ENCODE measurements around the gene A3GALT2.

The A3GALT2 gene

GRCh38 chr1:33307494-33307864, 13.4 kb downstream of the A3GALT2 start:
- Histone ChIP-seq H3K27ac (no peak overlapping the region), H3K4me3 (peak overlapping the region; percentile 64)
- TF ChIP-seq CTCF (IDR thresholded peaks at IDR 0.05) = no peak
- DNase-seq (ENCODE audit: low spot score) = no peak

GRCh38 chr1:33306653-33307493, 14.0 kb downstream of the A3GALT2 start:
- DNase-seq (ENCODE audit: low spot score) = no peak
- no peak overlapping the region for H3K27ac ChIP-seq
- H3K4me3 ChIP-seq = peak overlapping the region; percentile 64
- TF ChIP-seq CTCF (IDR thresholded peaks at IDR 0.05) = no peak

- Histone ChIP-seq H3K27ac (no peak overlapping the region), H3K4me3 (peak overlapping the region; percentile 64)
- no peak for DNase-seq (ENCODE audit: low spot score)
- no peak for TF ChIP-seq CTCF (IDR thresholded peaks at IDR 0.05)
Measured at GRCh38 chr1:33305816-33306652, 14.9 kb downstream of the A3GALT2 start.

GRCh38 chr1:33305016-33305415, 15.9 kb downstream of the A3GALT2 start:
- no peak for TF ChIP-seq CTCF (IDR thresholded peaks at IDR 0.05)
- DNase-seq (ENCODE audit: low spot score) = no peak
- Histone ChIP-seq H3K27ac (no peak overlapping the region), H3K4me3 (no peak overlapping the region)

GRCh38 chr1:33302325-33302724, 18.6 kb downstream of the A3GALT2 start:
- Histone ChIP-seq H3K27ac (no peak overlapping the region), H3K4me3 (no peak overlapping the region)
- no peak for DNase-seq (ENCODE audit: low spot score)
- TF ChIP-seq CTCF (IDR thresholded peaks at IDR 0.05) = no peak

GRCh38 chr1:33301273-33301984, 19.5 kb downstream of the A3GALT2 start:
- TF ChIP-seq CTCF (IDR thresholded peaks at IDR 0.05) = no peak
- DNase-seq (ENCODE audit: low spot score) = no peak
- H3K4me3 ChIP-seq = no peak overlapping the region
- peak overlapping the region in 1 of 2 donors; percentile 55 for H3K27ac ChIP-seq
